HFF-Myc (cell line): Measurements from ENCODE around the gene WNT8B.

Source experiments
- DNase-seq: peaks from one replicate; pipeline ENCODE4 v3.0.0-alpha.2; 2011; ENCODE audit warnings: low read depth; ENCODE audit errors: extremely low read depth
- H3K4me3 ChIP-seq: replicated peaks from 2 replicates; pipeline ENCODE4 v1.5.1; 2011; ENCODE audit warnings: low read depth, mild to moderate bottlenecking, control low read depth, low read length
- CTCF ChIP-seq: IDR thresholded peaks from 2 replicates; pipeline ENCODE4 v1.5.1; 2012; ENCODE audit warnings: mild to moderate bottlenecking, low read depth, low read length, control low read depth; ENCODE audit errors: missing control alignments

Gene WNT8B

DNA sequence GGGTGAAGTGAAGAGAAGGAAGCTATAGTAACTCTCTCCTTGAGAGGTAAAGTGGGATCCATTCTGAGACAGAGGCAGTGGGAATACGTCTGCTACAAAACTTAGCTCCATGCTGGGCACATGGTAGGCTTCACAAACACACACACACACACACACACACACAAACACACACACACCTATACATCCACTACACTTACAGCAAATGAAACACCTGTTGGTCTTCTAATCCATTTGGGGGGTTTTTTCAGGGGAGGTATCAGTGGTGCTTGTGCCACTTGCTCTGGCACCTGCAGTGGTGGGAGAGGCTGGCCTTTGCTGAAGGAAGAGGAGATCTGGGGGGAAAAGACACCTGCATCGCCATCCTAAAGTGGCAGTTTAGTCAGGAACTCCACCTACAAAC lies 42.4 kb downstream of the WNT8B start:
- H3K4me3 ChIP-seq = no peak overlapping the region
- TF ChIP-seq CTCF = no peak
- DNase-seq = no peak

DNA sequence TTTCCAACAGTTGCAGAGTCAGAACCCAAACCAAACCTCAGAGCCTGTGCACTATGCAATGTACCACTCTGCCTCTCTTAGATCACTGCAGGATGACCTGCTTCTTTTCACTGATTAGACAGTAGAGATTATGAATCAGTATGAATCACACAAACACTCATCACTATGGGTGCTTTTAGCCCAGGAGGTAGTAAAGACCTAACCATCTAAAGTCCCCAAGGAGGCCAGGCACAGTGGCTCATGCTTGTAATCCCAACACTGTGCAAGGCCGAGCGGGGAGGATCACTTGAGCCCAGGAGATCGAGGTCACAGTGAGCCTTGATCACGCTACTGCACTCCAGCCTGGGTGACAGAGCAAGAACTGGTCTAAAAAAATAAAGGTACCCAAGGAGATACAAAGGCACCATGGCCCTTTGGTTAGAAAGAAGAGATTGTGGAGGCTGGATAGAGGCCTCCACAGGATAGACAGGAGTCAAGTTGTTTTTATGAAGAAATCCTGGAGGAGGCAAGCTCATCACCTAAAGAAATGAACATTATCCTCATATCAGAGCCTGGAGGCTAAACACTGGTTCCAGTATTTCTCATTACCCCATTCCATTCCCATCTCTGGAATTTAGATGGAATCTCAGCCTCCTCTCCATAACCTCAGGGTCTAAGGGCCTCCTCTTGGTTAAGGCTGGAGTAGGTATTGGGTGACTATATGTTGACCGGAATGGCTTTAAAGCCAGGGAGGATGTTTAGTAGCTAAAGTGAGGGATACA lies 44.0 kb downstream of the WNT8B start:
- no peak for TF ChIP-seq CTCF
- no peak for DNase-seq
- H3K4me3 ChIP-seq = no peak overlapping the region

DNA sequence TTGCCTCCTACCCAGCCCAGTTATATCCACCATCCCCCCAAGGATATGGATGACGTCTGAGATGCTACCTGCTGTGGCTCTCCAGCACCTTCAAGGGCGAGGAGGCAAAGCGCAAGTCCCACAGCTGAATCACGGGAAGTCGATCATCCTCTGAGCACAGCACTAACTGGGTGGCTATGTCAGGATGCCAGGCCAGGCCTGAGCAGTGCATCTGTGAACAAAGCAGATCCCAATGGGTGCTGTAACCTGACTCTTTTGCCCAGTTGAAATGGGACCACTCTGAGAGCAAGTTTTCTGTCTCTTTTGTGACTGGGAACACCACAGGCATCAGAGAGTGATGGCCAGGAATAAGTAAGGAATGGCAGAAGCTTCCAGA lies 44.5 kb downstream of the WNT8B start:
- H3K4me3 ChIP-seq = no peak overlapping the region
- no peak for DNase-seq
- TF ChIP-seq CTCF = no peak

DNA sequence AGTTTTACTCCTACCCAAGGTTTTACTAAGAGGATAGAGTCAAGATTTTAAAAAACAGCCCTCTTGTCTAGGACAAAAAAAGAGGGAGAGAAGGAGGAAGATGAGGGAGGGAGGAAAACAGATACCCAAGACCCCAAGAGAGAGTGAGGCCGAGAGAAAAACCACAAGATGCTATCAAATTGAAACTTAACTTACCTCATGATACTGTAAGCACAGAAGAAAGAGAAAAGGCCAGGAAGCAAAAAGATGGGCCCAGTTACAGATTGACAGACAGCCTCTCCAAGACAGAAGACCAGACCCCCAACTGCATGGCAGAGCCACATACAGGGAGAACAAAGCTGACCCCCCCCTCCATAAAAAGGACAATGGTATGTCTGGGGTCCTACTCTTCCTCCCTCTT lies 45.5 kb downstream of the WNT8B start:
- no peak for TF ChIP-seq CTCF
- H3K4me3 ChIP-seq = no peak overlapping the region
- DNase-seq = no peak

GRCh38 chr10:100508691-100509150 lies 45.9 kb downstream of the WNT8B start:
- peak; percentile 57 for DNase-seq
- no peak overlapping the region for H3K4me3 ChIP-seq
- peak; percentile 72 for TF ChIP-seq CTCF

DNA sequence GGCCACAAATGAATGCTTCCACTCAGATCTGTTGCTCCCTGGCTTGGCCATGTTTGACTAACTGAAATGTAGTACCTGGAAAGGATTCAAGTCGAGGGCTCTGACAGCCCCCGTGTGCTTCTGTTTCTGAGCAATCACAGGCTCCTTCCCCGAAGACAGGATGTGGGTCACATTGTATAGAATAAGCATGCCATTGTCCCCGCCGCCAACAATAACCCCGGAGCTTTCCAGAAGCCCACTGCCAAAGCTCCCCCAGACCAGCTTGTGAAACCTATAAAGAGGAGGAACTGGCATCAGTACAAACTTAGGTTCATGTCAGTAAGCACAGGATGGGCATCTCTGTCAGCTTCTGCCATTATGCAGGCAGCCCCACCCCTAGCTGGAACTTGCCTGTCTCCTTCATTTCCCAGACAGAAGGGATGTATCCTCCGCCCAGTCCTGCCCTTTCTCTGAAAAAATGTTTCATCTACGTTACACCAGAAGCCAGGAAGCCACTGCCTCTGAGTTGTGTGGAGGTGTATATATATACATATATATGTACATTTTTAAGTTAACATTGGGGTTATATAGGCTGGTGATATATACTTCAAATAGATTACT lies 46.5 kb downstream of the WNT8B start:
- no peak for DNase-seq
- H3K4me3 ChIP-seq = no peak overlapping the region
- TF ChIP-seq CTCF = no peak
